GM18499 (cell line): ENCODE measurements around the gene NPIPA2.
A peak's percentile ranks its signal among the peaks of the same experiment; 100 is the strongest.
"Not testable (repeated sequence)": the region's sequence is repeated elsewhere in the genome, so short reads cannot be mapped to it uniquely, and the experiment has no call there.

Experiments used
- ATAC-seq: cut with Tn5 transposase; IDR thresholded peaks from one replicate; pipeline ENCODE4 v1.9.1; 2021; ENCODE audit warnings: moderate number of reproducible peaks; ENCODE audit not compliant: insufficient read depth, unreplicated experiment

NPIPA2 gene

DNA sequence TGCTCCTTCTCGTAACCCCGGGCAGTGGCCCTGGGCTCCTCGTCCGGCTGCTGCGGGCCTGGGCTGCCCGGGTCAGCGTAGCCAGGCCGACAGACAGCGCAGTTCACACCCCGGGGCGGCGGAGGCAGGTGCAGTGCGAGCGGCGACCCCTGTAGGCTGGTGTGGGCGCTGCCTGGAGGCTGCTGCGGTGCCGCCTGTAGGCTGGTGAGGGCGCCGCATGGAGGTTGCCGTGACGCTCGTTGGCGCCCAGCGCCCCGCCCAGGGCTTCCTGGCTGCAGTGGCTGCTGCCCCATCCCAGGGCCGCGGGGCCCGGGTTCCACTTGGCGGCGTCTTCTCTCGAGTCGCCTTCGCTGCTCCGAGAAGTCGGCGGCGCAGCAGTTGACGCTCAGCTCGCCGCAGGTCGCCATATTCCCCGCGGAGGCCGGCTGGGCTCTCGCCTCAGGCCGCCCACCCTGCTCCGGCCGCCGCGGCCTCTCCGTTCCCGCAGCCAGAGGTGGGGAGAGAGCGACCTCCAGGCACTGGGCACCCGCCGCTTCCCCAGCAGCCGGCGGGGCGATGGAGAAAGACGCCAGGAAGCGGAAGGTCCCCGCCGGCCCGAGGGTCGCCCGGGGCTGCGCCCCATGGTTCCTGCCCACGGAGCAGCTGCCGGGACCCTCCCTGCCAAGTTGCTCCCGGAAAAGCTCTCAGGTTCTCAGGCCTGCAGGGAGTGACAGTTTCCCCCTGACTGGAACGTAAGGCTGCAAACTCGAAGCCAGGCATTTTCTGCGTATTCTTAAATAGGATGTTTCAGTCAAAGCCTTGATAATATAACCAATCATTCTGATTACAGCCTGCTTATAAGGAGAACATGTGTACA is at the start of gene NPIPA2:
Gene NPIPA2 (plus strand): TSS at position 261 of the 856 bp plus-strand sequence. CDS start 5,533 bp downstream, outside the sequence.
- ATAC-seq, result peak; percentile 84

DNA sequence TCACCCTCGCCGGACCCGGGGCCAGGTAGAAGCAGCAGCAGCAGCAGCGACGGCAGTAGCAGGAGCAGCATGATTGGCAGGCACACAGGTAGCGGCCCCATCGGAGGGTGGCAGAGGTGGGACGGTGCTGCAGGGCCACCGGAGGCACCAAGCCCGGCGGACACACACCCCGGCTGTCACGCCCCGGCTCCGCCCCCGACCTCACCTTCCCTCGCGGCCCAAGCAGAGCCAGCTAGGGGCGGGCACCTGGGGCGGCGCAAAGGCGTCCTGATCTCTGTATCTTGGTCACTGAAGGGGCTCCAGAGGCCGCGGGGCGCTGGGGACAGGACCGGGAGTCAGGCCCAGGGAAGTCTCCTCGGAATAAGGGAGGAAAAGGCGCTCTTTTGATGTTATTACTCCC is 48.2 kb upstream of the NPIPA2 start, which contains the start of gene PLA2G10:
Gene PLA2G10 (minus strand): TSS at position 180 of the 400 bp plus-strand sequence. CDS start 79 bp downstream, at position 101.
- ATAC-seq, result not testable (repeated sequence)

DNA sequence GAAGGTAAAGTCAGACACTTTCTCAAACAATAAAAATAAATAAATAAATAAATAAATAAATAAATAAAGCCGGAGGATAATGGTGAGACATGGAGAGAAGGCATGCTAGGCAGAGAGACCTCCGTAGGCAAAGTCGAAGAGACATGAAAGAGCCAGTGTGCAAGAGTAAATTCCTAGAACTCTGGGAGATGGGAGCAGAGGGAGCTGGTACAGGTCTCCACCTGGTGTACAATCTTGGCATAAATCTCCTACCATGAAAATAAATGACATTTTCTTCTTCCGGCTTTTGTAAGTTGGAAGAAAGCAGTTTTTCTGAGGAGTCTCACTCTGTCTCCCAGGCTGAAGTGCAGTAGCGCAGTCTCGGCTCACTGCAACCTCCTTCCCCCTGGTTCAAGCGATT is 40.5 kb upstream of the NPIPA2 start:
- not testable (repeated sequence) for ATAC-seq

DNA sequence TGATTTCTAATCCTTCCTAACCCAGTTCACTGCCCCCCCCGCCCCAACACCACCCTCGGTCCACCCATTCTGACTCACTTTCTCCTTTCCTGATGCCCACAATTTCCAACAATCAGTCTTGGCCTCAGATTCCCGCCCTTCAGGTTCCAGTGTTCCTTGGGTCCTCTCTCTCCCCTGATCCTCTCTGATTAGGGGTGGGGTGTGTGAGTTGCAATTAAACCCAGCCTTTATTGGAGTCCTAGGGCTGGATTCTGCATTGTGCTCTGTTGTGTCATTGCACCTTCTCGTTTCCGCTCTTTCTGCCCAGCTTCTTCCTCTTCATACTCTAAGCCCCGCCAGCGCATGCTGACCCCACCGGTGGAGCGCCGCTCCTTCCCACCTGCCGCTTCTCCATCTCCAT is 39.7 kb upstream of the NPIPA2 start:
- ATAC-seq, result not testable (repeated sequence)

DNA sequence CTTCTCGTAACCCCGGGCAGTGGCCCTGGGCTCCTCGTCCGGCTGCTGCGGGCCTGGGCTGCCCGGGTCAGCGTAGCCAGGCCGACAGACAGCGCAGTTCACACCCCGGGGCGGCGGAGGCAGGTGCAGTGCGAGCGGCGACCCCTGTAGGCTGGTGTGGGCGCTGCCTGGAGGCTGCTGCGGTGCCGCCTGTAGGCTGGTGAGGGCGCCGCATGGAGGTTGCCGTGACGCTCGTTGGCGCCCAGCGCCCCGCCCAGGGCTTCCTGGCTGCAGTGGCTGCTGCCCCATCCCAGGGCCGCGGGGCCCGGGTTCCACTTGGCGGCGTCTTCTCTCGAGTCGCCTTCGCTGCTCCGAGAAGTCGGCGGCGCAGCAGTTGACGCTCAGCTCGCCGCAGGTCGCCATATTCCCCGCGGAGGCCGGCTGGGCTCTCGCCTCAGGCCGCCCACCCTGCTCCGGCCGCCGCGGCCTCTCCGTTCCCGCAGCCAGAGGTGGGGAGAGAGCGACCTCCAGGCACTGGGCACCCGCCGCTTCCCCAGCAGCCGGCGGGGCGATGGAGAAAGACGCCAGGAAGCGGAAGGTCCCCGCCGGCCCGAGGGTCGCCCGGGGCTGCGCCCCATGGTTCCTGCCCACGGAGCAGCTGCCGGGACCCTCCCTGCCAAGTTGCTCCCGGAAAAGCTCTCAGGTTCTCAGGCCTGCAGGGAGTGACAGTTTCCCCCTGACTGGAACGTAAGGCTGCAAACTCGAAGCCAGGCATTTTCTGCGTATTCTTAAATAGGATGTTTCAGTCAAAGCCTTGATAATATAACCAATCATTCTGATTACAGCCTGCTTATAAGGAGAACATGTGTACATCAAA is 38.9 kb upstream of the NPIPA2 start, which contains the start of gene NPIPA3:
Gene NPIPA3 (plus strand): TSS at position 256 of the 856 bp plus-strand sequence. CDS start 5,533 bp downstream, outside the sequence.
- peak; percentile 80 for ATAC-seq

DNA sequence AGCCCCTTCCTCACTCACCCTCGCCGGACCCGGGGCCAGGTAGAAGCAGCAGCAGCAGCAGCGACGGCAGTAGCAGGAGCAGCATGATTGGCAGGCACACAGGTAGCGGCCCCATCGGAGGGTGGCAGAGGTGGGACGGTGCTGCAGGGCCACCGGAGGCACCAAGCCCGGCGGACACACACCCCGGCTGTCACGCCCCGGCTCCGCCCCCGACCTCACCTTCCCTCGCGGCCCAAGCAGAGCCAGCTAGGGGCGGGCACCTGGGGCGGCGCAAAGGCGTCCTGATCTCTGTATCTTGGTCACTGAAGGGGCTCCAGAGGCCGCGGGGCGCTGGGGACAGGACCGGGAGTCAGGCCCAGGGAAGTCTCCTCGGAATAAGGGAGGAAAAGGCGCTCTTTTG is 9.1 kb upstream of the NPIPA2 start:
- ATAC-seq, result not testable (repeated sequence)

DNA sequence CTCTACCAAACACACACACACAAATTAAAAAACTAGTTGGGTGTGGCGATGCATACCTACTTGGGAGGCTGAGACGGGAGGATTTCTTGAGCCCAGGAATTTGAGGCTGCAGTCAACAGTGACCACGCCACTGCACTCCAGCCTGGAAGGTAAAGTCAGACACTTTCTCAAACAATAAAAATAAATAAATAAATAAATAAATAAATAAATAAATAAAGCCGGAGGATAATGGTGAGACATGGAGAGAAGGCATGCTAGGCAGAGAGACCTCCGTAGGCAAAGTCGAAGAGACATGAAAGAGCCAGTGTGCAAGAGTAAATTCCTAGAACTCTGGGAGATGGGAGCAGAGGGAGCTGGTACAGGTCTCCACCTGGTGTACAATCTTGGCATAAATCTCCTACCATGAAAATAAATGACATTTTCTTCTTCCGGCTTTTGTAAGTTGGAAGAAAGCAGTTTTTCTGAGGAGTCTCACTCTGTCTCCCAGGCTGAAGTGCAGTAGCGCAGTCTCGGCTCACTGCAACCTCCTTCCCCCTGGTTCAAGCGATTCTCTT is 1.4 kb upstream of the NPIPA2 start:
- ATAC-seq, result not testable (repeated sequence)

DNA sequence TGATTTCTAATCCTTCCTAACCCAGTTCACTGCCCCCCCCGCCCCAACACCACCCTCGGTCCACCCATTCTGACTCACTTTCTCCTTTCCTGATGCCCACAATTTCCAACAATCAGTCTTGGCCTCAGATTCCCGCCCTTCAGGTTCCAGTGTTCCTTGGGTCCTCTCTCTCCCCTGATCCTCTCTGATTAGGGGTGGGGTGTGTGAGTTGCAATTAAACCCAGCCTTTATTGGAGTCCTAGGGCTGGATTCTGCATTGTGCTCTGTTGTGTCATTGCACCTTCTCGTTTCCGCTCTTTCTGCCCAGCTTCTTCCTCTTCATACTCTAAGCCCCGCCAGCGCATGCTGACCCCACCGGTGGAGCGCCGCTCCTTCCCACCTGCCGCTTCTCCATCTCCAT is 539 bp upstream of the NPIPA2 start:
- ATAC-seq, result not testable (repeated sequence)

DNA sequence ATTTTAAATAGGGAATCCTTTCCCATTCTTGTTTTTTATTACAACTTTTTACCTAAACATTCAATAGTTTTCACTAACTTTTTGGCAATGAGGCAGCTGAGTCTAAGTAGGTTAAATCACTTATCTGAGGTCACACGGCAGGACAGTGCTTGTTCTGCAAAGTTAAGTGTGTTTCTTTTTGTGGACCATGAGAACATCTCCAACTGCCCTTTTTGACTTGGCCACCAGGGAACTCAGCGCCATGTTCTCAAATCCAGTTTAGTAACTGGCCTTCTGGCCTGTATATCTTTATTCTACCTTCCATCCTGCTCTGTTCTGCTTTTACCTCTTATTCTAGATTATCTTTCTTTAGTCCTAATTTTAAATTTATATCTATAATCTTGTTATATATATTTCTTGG is 31.3 kb downstream of the NPIPA2 start:
- not testable (repeated sequence) for ATAC-seq

DNA sequence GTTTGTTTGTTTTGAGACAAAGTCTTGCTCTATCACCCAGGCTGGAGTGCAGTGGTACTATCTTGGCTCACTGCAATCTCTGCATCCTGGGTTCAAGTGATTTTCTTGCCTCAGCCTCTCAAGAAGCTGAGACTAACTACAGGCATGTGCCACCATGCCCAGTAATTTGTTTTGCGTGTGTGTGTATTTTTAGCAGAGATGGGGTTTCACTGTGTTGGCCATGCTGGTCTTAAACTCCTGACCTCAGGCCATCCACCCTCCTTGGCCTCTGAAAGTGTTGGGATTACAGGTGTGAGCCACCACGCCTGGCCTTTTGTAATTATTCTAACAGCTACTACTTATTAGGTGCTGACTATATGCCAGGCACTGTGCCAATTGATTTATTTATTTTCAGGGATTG is 33.3 kb downstream of the NPIPA2 start:
- not testable (repeated sequence) for ATAC-seq

DNA sequence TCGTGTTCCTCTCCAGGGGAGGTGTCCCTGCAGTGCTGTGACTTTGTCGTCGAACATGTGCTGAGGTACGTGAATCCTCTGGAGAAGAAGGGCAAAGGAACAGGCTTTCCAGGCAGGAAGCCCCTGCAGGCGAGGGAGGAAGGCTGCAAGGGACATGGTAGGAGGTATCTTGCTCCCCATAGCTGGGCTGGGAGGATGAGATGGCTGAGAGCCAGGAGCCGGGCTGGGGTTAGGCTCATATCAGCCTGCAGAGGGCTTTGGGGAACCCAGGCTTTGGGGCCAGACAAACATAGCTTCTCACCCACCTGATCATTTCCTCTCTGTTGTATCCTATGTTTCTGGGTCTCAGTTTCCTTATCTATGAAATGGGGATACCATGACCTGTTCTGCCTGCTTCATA is 34.4 kb downstream of the NPIPA2 start:
- ATAC-seq, result not testable (repeated sequence)

DNA sequence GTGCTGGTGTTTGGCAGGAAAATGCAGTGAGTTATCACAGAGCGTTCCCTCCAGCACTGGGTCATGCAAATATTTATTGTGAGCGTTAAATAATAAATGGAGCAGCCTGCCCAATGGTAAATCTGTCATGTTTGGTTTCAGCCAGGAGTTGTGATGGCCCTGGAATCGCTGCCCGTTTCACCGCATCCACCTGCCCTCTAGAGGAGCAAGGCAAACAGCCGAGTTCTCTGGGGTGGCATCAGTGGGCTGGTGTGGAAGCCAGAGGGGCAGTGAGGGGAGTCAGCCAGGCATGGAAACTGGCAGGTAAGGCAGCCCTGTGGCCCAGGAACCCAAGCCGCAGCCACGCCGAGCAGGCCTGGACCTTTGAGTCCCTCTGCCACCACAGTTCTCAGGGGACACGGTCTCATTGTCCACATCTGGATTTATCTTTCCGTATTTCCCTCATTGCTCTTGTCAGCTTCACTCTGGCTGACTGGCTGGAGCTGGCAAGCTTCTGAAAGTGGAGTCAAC is 37.1 kb downstream of the NPIPA2 start:
- ATAC-seq, result not testable (repeated sequence)

DNA sequence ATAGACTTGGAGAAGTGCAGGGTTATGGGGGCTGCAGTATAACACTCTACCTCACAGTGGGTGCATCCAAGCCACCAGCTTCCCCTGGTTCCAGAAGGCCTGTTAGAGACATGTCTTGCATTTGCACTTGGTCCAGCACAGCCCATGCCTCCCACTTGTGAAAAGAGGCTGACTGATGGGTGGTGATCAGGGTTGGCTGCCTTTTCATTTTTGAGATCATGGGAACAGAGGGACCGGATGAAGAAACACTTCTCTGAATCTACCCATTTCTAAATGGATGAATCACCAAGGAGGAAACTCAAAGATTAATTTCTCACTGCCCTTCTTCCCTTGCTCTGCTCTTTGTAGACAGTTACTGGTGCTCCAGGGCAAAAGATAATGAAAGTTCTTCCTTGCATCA is 43.8 kb downstream of the NPIPA2 start:
- ATAC-seq, result not testable (repeated sequence)

DNA sequence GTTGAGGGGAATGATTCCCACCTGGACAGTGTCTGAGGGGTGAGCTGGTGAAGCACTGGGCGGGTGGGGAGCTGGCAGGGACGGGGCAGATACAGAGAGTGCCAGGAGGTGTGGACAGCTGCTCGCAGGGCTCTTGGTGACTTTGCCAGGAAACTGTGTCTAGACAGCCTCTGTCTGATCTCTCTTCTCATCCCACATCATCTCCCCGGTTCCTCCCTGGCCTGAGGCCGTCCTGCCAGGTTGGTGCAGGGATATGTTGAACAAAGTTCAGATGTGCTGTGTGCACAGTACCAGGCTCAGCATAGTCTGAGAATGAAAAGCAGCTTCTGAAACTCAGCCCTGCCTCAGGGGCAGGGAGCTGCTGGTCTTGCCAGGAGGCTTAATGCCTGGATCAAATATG is 47.2 kb downstream of the NPIPA2 start:
- ATAC-seq, result not testable (repeated sequence)

DNA sequence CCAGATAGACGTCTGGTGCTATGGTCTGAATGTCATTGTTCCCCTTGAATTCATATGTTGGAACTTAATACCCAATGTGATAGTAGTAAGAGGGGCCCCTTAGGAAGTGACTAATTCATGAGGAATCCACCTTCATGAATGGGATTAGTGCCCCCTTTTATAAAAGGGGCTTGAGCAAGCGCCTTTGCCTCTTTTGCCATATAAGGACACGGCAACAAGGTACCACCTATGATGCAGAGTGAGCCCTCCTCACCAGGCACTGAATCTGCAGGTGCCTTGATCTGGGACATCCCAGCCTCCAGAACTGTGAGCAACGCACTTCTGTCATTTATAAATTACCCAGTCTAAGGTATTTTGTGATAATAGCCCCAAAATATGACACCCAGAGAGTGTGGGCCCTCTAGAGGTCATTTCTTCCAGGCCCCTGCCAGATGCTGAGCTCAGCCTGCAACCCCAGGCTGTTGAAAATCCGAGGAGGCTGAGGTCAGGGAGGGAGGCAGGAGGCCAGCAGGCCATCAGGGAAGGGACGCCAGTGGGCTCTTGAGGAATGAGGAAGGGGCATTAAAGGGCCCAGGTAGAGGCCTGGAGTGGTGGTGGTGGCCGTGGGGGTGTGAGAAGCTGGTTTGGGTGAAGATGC is 48.1 kb downstream of the NPIPA2 start:
- not testable (repeated sequence) for ATAC-seq

DNA sequence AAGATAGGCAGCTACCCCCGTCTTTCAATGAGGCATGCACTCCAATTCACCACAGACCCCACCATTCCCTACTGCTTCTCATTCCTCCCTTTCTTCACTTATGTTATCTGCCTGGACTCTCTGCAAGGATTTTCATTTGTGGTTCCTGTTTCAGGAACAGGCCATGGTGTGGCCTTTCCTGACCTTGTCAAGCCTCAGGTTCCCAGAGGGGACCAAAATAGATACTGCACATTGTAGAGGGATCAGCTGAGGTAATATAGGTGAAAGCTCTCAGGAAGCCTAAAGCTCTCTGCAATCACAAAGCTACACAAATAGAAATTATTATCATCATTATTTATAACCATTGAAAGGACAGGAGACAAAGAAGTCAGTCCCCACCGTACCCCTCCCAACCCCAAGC is 50.6 kb downstream of the NPIPA2 start:
- not testable (repeated sequence) for ATAC-seq

DNA sequence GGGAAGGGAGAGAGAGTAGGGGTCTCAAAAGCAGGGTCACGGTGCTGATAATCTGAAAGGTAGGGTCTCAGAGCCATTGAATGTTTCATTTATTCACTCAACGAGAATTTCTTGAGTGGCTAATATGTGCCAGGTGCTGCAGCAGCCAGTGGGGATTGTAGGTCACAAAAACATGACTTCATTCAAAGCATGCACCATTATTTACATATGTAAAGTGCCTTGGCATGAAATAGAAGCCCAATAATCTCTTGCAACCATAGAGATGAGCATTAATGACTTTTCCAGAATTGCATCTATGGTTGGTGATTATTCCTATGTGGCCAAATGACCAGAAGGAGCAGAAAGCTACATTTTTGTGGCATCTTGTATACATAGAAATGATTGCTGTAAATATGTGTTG is 55.2 kb downstream of the NPIPA2 start:
- ATAC-seq, result not testable (repeated sequence)

DNA sequence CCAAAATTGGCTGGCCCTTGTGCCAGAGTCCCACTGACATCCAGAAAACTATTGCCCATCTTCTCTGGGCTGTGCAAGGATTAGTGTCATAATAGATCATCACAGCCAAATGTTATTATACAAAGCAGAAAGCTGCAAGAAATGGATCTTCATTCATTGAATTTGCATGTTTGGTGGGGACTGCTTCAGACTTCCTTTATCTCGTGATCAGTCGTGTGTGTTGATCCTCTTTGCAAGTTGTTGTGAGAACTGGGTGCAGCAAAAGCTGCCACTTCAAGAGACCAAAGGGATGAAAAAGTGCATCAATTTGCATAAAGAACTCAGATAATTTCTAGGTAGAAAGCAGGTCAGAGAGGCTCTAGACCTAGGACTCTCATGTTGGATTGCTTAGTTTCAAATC is 61.2 kb downstream of the NPIPA2 start:
- ATAC-seq, result not testable (repeated sequence)

DNA sequence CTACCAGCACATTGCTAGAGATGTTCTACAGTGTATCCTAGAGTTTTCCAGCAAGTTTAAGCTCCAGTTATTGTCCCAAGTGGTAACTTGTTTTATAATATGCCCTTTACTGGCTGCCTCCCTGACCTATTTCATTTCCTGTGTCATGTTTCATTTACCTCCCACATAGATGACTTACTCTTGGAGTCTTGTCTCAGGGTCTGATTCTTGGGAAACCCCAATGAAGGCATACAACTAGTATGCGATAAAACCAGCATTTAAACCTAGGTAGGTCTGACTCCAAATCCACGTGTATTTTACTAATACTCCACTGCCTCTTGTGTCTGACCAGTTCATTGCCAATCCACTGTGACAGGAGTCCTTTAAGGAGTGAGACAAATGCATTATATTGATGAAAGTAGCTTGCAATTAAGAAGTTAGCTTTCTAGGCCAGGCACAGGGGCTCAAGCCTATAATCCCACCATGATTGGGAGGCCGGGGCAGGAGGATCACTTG is 64.9 kb downstream of the NPIPA2 start:
- ATAC-seq, result not testable (repeated sequence)
